GM12875 (cell line): ENCODE data around the gene RPL10.

Experiments used
- H3K4me3 ChIP-seq: one replicate; pipeline ENCODE4 v1.5.1; 2011; ENCODE audit warnings: low read depth, low read length, control low read depth
- TF ChIP-seq, protein P1 (sequence below): IDR thresholded peaks from 2 replicates; pipeline ENCODE4 v1.5.1; 2011; ENCODE audit warnings: low read depth, mild to moderate bottlenecking, control low read depth, inconsistent platforms, low read length, moderate library complexity, borderline replicate concordance; ENCODE audit not compliant: insufficient read depth

The RPL10 gene

GRCh38 chrX:154450312-154450711, 52.1 kb downstream of the RPL10 start:
- H3K4me3 ChIP-seq: no peak overlapping the region
- TF ChIP-seq, protein P1, sequence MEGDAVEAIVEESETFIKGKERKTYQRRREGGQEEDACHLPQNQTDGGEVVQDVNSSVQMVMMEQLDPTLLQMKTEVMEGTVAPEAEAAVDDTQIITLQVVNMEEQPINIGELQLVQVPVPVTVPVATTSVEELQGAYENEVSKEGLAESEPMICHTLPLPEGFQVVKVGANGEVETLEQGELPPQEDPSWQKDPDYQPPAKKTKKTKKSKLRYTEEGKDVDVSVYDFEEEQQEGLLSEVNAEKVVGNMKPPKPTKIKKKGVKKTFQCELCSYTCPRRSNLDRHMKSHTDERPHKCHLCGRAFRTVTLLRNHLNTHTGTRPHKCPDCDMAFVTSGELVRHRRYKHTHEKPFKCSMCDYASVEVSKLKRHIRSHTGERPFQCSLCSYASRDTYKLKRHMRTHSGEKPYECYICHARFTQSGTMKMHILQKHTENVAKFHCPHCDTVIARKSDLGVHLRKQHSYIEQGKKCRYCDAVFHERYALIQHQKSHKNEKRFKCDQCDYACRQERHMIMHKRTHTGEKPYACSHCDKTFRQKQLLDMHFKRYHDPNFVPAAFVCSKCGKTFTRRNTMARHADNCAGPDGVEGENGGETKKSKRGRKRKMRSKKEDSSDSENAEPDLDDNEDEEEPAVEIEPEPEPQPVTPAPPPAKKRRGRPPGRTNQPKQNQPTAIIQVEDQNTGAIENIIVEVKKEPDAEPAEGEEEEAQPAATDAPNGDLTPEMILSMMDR: no peak
